HG03521 (cell line): ENCODE measurements around the gene PRPF6.
"Not testable (repeated sequence)": the region's sequence is repeated elsewhere in the genome, so short reads cannot be mapped to it uniquely, and the experiment has no call there.

Experiments
- ATAC-seq: cut with Tn5 transposase; IDR thresholded peaks from one replicate; pipeline ENCODE4 v1.9.1; 2021; ENCODE audit warnings: mild to moderate bottlenecking, moderate library complexity; ENCODE audit not compliant: unreplicated experiment

PRPF6 gene

DNA sequence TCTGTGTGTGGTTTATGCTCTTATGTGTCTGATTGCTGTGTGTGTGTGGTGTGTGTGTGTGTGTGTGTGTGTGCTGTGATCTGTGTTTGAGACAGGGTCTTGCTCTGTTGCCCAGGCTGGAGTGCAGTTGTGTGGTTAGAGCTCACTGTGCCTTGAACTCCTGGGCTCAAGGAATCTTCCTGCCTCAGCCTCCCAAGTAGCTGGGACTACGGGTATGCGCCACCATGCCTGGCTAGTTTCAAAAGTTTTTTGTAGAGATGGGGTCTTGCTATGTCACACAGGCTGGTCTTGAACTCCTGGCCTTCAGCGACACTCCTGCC, 7.8 kb upstream of the PRPF6 start:
- no peak for ATAC-seq

DNA sequence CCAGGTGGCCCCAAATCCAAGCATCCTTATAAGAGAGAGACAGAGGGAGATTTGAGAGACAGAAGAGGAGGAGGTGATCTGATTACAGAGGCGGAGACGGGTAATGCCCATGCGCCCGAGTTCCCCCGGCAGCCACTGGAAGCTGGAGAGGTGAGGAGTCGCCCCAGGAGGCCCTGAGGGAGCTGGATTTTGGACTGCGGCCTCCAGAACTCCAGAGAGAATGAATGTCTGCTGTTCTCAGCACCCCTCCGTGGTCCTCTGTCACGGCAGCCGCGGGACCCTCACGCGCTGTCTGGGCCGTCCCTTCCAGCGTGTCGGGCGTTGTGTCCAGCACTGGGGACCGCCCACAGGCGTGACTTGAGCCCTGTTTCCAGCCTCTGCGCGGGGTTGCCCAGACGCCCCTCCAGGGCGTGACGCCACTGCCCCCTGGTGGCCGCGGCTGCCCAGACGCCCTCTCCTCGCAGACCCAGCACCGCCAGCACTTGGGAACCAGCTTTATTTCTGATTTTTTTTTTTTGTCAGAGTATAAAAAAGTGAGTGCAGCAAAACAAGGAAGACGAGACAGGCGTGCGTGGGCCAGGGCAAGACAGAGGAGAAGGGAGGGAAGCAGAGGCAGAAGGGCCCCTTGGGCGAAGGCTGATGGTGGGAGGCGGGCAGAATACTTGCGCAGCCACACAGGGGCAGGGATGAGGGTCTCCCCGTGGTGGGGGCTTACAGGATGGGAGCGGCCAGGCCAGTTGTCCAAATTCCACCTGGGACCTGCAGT, 7.1 kb upstream of the PRPF6 start:
- ATAC-seq: peak; percentile 35

DNA sequence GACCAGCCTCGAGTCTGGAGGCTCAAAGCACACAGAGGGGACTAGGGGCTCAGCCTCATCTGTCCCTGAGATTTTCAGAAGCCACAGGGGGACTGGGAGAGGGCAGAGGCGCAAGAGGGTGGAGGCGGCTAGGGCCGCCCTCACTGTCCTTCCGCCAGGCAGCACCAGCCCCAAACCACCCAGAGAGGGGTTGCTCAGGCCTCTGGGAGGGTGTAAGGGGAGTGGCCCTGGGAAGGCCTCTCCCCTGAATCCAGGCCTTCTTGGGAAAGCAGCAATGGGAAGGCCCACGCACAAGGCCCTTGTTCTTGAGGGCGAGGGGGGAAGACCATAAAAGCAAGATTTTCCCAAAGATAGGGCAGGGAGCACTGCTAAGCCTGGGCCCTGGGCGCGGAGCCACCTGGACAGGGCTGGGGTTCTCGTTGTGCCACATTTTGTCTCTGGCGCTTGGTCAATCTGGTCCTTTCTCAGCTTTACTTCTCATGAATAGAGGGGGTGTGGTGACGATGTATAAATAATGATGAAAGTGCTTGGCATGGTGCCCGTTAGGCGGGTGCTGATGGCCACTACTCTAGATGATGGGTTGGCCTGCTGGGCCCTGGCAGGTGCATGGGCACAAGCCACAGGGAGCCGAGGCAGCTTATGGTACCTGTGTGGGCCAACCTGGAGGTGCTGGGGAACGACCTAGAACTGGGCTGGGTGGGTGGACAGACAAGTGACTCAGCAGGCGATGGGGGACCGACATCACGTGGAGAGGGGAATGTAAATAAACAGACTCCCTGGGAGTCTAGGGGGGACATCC, 6.3 kb upstream of the PRPF6 start:
- ATAC-seq: no peak

DNA sequence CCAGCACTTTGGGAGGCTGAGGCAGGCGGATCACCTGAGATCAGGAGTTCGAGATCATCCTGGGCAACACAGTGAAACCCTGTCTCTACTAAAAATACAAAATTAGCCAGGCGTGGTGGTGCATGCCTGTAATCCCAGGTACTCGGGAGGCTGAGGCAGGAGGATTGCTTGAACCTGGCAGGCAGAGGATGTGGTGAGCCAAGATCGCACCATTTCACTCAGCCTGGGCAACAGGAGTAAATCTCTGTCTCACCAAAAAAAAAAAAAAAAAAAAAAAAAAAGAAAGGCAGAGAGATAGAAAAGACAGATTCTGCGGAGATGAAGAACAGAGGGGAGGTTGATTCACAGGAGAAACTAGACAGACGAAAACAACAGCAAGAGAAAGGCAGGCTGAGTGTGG, 4.4 kb upstream of the PRPF6 start:
- ATAC-seq: not testable (repeated sequence)

DNA sequence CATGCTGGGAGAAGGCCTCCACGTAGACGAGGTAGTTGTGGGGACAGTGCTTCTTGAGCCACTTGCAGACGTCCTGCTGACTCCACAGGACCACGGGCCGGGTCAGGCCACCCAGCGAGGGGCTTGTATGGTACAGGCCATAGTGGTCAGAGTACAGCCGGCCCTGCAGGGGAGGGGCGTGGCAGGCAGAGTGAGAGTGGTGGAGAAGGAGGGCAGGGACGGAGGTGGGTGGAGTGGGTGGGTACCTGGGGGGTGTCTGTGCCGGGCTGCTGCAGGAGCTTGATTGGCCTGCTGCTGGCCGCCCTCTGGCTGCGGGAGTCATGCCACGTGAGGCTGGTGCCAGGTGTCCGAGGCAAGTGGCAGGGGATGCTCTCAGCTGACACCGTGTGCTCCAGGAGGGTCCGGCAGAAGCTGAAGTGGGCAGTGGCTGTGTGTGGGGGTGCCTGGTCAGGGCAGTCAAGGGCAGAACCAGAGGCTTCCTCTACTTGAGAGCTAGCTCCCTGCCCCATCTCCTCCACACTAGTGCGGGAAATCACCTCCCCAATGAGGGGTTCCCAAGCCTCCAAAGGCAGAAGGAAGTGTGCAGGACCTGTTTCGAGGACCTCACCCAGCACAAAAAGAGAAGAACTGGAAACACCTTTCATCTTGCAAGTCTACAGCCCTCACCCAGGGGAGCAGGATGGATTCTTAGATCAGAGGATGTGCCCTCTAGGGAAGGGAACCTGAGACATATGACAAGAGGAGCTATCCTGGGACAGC, 3.8 kb upstream of the PRPF6 start:
- no peak for ATAC-seq

DNA sequence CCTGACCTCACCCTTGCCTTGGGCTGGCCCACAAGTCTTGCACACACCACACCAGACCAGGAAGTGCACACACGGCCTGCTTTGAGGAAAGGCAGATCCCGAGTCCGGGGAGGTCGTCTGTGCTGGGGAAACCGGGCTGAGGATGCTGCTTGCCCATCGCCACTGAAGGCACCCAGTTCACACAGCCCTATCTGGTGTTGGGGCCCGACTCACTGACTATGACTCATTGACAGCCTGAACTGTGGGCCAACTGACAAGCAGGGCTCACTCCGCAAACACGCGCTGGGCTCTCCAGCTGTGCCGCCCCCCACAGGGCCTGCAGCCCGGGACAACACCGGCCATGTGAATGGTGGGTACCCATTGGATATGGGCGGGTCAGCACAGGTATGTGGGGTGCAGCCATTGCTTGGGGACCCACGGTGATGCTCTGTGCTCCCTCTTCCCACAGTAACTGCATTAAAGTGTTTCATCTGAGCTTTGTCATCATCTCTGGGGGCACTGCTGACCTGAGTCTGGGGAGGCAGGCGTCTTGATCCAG, 3.1 kb upstream of the PRPF6 start:
- no peak for ATAC-seq

DNA sequence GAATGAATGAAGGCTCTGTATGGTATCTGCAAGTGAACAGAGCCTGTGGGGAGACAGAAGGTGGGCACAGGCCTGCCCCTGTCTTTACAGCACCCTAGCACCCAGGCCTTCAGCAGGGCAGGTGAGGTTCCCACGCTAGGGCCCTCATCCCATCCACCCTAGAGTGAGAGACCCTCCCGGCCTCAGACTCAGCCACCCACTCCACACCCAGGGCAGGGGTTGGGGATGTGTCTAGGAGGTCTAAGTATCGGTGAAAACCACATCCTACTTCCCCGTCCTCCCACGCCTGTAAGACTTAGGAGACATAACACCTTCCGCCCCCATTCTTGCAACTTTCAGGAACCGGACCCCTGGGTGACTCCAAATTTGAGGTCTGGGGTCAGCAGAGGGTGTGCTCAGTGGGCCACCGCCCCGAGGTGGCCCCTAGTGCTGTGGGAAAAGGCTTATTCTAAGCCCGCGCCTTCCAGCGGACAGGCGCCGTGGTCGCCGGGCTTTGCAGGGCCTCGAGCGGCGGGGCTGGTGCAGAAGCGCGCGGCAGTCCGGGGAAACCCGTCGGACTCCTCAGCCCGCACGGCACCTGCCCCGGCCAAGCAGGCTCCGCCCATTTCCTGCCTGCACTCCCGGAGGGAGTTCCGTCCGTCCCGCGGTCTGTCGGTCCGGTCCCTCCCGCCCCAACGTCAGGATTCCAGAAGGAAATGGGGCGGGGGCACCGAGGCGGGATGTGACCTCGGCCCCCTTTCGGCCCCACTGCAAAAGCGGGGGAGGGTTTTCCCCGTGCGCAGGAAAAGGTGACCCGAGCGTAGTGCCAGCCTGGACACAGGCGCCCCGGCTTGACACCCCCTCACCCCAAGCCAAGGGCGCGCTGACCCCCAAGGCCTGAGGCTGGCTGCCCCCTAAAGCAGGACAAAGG, 2.4 kb upstream of the PRPF6 start:
- ATAC-seq: peak; percentile 27

DNA sequence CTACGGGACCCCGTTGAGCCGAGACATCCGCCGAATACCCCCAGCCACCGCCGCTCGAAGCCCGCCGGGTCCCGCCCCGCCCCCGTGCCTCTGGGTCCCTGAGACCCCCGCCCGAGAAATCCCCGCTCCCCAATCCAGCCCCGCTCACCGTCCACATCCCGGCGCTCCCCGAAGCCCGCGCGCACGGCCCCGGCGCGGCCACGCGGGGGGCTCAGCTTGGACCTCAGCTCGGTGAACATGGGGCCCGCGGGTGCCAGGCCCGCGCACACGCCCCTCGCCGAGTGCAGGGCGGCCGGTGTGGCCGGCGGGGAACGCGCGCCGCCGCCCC, 1.7 kb upstream of the PRPF6 start:
- ATAC-seq: no peak

DNA sequence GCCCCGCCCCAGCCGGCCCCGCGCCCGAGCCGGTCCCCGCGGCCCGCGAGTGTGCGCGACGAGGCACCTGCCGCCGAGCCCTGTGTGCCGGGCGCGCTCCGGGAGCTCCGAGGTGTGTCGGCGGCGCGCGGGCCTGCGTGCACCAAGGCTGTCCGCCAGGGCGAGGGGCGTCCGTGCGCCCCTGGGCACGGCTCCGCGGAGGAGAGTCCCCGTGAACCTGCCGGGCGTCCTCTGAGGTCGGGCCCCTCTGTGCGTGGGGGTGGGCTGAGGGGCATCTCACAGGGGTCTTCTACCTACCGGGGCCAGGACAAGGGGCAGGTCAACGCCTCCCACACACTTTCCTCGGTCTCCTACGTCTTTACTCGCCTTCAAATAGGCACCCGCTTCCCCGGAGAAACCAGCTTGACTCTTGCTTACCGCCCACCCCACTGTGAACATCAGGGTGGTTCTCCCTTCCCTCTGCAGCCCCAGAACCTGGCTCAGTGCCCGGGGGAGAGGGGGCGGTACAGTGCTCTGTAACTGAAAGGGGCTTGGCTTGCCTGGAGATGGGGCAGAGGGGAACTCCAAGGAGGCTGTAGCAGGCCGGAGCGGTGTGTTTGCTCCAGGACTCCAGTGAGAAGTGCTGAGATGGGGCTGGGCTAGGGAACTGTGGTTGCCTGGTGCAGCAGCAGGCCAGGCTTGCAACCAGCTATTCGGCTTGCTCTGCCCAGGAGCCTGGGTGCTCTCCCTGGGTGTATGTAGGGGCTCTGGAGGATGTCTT, 1.2 kb upstream of the PRPF6 start, which contains the start of gene SAMD10:
TSS of gene SAMD10 (minus strand) at position 86 of the 760 bp plus-strand sequence. CDS start 175 bp downstream, outside the sequence.
- no peak for ATAC-seq

DNA sequence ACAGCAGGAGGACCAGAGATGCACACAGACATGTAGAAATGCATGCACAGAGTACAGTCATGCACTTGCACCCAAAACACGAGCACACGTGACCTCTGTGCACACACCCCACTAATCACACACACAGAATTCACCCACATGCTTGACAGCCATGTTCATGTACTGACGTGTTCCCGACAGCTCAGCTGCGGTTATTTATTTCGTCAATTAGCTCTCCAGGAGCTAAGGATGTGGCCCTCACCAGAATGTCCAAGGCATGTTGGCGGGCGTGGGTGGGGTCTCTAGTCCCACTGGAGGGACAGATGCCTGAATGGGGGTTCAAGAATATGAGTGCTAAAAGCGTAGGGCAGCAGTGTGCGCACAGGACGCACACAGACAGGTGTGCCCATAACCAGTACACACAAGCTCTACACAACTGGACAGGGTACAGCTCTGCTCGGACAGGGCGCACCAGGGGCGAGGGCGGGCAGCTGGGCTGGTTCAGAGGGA, 571 bp upstream of the PRPF6 start:
- peak; percentile 7 for ATAC-seq

DNA sequence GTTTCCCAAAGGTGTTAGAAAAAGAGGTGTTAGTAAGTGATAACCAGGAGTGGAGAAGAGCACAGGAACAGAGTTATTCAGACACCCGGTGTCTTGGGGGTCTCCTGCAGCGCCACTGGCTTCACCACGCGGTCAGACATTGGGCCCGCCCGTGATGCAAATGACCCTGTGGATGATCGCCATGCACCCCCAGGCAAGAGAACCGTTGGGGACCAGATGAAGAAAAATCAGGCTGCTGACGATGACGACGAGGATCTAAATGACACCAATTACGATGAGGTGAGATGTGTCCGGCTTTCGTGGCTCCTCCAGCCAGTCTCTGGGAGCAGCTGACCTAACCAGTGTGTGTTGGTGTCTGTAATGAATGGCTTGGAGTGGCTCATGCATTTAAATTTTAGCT, 2.0 kb downstream of the PRPF6 start:
- no peak for ATAC-seq

DNA sequence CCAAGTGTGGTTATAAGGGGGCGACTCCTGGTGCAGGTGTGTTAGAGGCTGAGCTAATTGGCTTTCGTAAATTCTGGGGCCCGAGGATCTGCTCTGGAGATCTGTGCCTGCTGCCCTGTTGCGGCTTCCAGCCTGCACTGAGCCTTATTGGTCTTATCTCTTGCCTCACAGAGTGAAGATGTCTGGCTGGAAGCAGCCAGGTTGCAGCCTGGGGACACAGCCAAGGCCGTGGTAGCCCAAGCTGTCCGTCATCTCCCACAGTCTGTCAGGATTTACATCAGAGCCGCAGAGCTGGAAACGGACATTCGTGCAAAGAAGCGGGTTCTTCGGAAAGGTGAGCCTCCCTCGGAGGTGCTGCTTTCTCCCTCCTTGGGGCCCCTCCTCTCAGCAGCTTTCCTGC, 20.0 kb downstream of the PRPF6 start:
- ATAC-seq: no peak

DNA sequence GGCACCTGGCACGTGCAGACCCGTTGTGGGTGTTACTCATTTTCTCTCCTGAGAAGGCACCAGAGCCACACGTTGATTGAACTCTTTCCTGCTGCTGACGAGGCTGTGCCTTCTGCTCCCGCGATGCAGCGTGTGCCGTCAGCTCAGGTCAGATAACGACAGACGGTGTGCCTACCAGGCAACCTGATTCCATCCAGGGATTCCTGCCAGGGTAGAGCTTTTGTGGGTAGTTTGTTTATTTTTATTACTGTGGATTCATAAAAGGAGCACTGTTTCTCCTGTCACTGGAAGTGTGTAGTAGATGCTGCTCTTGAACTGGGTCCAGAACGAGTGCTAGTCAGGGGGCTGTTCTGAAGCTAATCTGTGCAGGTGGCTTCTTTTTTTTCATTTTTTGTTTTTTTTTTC, 20.7 kb downstream of the PRPF6 start:
- no peak for ATAC-seq

DNA sequence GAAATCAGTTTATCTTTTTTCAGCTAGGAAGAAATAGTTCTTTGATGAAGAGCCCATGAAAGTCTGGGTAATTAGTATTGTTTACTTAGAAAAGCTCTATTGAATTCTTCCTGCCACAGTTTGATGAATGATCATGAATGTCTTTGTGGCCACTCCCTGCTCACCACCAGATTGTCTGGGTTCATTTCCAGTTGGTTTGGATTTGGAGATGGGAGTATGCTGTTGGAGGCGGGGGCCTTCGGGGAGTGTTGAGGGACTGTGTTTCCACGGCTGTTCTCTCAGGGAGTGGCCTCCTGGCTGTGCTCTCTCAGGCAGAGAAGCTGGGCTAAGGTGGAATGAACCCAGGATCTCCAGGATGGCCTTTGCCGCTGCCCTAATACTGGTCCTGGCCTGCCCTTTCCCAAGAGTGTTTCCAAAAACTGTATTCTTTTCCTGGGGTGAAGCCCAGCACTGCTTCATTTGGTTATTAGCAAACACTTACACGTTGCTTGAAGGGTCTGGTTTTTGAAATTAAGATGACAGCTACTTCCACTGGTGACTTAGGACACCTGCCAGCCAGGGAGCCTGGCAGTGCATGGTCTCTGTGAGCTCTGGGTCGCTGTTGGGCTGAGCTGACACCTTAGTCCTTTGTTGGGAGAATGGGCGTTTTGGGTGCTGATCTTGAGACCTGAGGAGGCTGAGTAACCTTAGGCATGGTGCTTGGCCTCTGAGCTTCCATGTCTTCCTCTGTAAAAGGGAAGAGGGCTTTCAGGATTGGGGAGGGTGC, 23.2 kb downstream of the PRPF6 start:
- ATAC-seq: no peak

DNA sequence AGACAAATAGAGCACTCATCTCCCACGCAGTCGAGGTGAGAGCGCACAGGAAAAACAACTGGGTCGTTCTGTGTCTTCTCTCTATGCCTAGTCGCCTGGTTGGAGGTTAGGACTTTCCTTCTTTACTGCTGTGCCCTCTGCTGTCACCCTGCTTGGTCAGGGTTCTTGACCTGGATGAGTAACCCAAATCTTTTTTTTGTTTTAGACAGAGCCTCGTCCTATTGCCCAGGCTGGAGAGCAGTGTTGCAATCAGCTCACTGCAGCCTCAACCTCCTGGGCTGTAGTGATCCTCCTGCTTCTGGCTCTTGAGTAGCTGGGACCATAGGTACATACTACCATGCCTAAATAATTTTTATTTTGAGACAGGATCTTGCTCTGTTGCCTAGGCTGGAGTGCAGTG, 24.5 kb downstream of the PRPF6 start:
- no peak for ATAC-seq

DNA sequence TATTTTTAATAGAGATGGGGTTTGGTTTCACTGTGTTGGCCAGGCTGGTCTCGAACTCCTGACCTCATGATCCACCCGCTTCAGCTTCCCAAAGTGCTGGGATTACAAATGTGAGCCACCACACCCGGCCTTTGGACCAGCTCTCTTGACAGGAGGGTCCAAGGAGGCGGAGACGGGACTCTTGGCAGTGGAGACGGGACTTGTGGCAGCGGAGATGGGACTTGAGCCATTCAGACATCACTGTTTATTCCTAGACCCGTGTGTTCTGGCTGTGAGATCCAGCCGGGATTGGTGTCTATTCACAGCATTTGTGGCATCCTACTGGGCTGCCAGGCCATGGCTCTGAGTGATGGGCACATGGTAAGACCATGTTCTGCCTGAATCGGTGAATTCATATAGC, 25.6 kb downstream of the PRPF6 start:
- no peak for ATAC-seq

DNA sequence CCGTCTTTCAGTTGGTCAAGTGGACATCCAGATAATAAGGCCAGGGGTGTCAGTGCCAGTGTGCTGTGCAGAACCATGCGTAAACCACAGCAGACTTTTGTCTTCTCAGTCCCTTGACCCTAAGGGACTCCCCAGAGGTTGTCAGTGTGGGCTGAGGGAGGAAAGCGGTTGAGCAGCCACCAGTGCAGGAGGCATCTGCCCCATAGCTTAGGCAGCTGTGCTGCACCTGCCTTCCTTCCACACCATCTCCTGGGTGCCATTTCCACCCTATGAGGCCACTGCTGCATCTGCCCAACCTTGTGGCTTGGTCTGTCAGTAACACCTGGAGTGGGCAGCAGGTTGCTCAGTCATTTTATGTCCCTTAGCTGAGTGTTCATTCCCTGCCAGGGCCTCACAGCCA, 26.0 kb downstream of the PRPF6 start:
- no peak for ATAC-seq

DNA sequence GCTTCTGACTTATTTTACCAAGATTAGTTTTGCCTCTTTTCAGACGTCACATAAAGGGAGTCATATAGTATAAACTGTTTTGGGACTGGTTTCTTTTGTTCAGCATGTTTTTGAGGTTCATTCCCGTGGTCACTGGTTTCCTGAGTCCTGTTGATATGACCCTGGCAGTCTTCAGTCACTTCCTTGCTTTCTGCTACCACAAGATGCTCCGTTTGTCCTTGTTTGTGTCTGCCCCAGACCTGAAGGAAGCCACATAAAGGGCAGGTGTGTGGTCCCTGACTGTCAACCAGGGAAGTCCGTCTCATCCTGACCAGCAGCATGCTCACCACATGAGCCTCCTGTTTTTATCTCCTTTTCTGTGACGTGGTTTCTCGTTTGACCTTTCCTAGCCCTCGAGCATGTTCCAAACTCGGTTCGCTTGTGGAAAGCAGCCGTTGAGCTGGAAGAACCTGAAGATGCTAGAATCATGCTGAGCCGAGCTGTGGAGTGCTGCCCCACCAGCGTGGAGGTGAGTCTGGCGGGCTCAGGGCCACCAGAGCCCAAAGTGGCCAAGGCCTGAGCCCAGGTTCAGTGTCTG, 29.0 kb downstream of the PRPF6 start:
- no peak for ATAC-seq
